Activated naive CD8-positive, alpha-beta T cell treated with anti-CD3 and anti-CD28 coated beads for 36 hours (primary cell): Measurements from ENCODE around the gene ARHGEF16. TPM values are rescaled to one million over a fixed set of nuclear protein-coding genes. Genes with fewer than 3 reads are reported as not detected.

Experiments used
- DNase-seq: peaks from one replicate; pipeline ENCODE4 v3.0.0; 2021
- H3K27ac Mint-ChIP-seq: one replicate; pipeline ENCODE4 v1.8.0; 2022; ENCODE audit warnings: mild to moderate bottlenecking, moderate library complexity, mixed read lengths
- H3K27me3 Mint-ChIP-seq: one replicate; pipeline ENCODE4 v1.8.0; 2022; ENCODE audit warnings: mild to moderate bottlenecking, mixed read lengths
- H3K36me3 Mint-ChIP-seq: one replicate; pipeline ENCODE4 v1.8.0; 2021; ENCODE audit warnings: mild to moderate bottlenecking, mixed read lengths
- H3K4me1 Mint-ChIP-seq: one replicate; pipeline ENCODE4 v1.8.0; 2021; ENCODE audit warnings: mixed read lengths
- H3K4me3 Mint-ChIP-seq: one replicate; pipeline ENCODE4 v1.8.0; 2022; ENCODE audit warnings: mild to moderate bottlenecking, moderate library complexity, mixed read lengths
- H3K9me3 Mint-ChIP-seq: one replicate; pipeline ENCODE4 v1.8.0; 2022; ENCODE audit warnings: mixed read lengths
- total RNA-seq, 2 experiments: library from RNA; stranded (reverse); gene quantifications; one replicate each; pipeline ENCODE4 v1.2.3, GENCODE V29; 2021

The ARHGEF16 gene
- total RNA-seq, 2 experiments from 2014 or later: 0.12 TPM; not detected in 1

- Mint-ChIP-seq H3K27me3 (peaks cover 7% of the 10 kb centered on the region), H3K4me1 (no peaks in the 10 kb centered on the region), H3K4me3 (no peak overlapping the region), H3K36me3 (no peaks in the 10 kb centered on the region), H3K9me3 (no peaks in the 10 kb centered on the region), H3K27ac (no peak overlapping the region)
- no peak for DNase-seq
Observed at GRCh38 chr1:3440711-3441409, 13.6 kb upstream of the ARHGEF16 start.

GRCh38 chr1:3441410-3441847 is 13.0 kb upstream of the ARHGEF16 start:
- peaks cover 7% of the 10 kb centered on the region for H3K27me3 Mint-ChIP-seq
- H3K4me3 Mint-ChIP-seq: no peak overlapping the region
- no peaks in the 10 kb centered on the region for H3K36me3 Mint-ChIP-seq
- H3K4me1 Mint-ChIP-seq: no peaks in the 10 kb centered on the region
- peaks cover 3% of the 10 kb centered on the region for H3K9me3 Mint-ChIP-seq
- no peak overlapping the region for H3K27ac Mint-ChIP-seq
- no peak for DNase-seq

- no peak overlapping the region for H3K4me3 Mint-ChIP-seq
- H3K36me3 Mint-ChIP-seq: no peaks in the 10 kb centered on the region
- no peak for DNase-seq
- H3K4me1 Mint-ChIP-seq: no peaks in the 10 kb centered on the region
- no peak overlapping the region for H3K27ac Mint-ChIP-seq
- peaks cover 7% of the 10 kb centered on the region for H3K27me3 Mint-ChIP-seq
- H3K9me3 Mint-ChIP-seq: peaks cover 3% of the 10 kb centered on the region
Observed at GRCh38 chr1:3441880-3442279, 12.6 kb upstream of the ARHGEF16 start.

- DNase-seq: no peak
- Mint-ChIP-seq H3K27me3 (peaks cover 7% of the 10 kb centered on the region), H3K27ac (no peak overlapping the region), H3K4me1 (no peaks in the 10 kb centered on the region), H3K9me3 (peaks cover 3% of the 10 kb centered on the region), H3K4me3 (no peak overlapping the region), H3K36me3 (no peaks in the 10 kb centered on the region)
Observed at GRCh38 chr1:3442331-3442730, 12.1 kb upstream of the ARHGEF16 start.

- no peak overlapping the region for H3K4me3 Mint-ChIP-seq
- no peaks in the 10 kb centered on the region for H3K36me3 Mint-ChIP-seq
- peaks cover 3% of the 10 kb centered on the region for H3K9me3 Mint-ChIP-seq
Observed at GRCh38 chr1:3442901-3443300, 11.6 kb upstream of the ARHGEF16 start.

GRCh38 chr1:3443807-3444206 is 10.7 kb upstream of the ARHGEF16 start:
- Mint-ChIP-seq H3K27ac (no peak overlapping the region), H3K27me3 (peaks cover 7% of the 10 kb centered on the region), H3K4me3 (no peak overlapping the region), H3K4me1 (no peaks in the 10 kb centered on the region), H3K36me3 (no peaks in the 10 kb centered on the region), H3K9me3 (peaks cover 4% of the 10 kb centered on the region)
- no peak for DNase-seq

More at GRCh38 chr1:3442901-3443300, 11.6 kb upstream of the ARHGEF16 start:
- DNase-seq: no peak
- no peak overlapping the region for H3K27ac Mint-ChIP-seq
- no peaks in the 10 kb centered on the region for H3K4me1 Mint-ChIP-seq
- H3K27me3 Mint-ChIP-seq: peaks cover 7% of the 10 kb centered on the region

- DNase-seq: no peak
- Mint-ChIP-seq H3K27me3 (peaks cover 7% of the 10 kb centered on the region), H3K9me3 (peaks cover 4% of the 10 kb centered on the region), H3K36me3 (no peaks in the 10 kb centered on the region), H3K27ac (no peak overlapping the region), H3K4me1 (no peaks in the 10 kb centered on the region), H3K4me3 (no peak overlapping the region)
Observed at GRCh38 chr1:3444298-3444697, 10.2 kb upstream of the ARHGEF16 start.

- no peak for DNase-seq
- Mint-ChIP-seq H3K9me3 (peaks cover 4% of the 10 kb centered on the region), H3K4me3 (no peak overlapping the region), H3K36me3 (no peaks in the 10 kb centered on the region), H3K4me1 (no peaks in the 10 kb centered on the region), H3K27me3 (peaks cover 7% of the 10 kb centered on the region), H3K27ac (no peak overlapping the region)
Observed at GRCh38 chr1:3444736-3445135, 9.7 kb upstream of the ARHGEF16 start.

- Mint-ChIP-seq H3K27me3 (peaks cover 6% of the 10 kb centered on the region), H3K27ac (no peak overlapping the region), H3K9me3 (peaks cover 4% of the 10 kb centered on the region), H3K4me1 (peaks cover 2% of the 10 kb centered on the region), H3K4me3 (no peak overlapping the region), H3K36me3 (no peaks in the 10 kb centered on the region)
- DNase-seq: no peak
Observed at GRCh38 chr1:3450202-3450863, 4.1 kb upstream of the ARHGEF16 start.

GRCh38 chr1:3450983-3451382 is 3.5 kb upstream of the ARHGEF16 start:
- Mint-ChIP-seq H3K4me1 (peaks cover 2% of the 10 kb centered on the region), H3K27ac (no peak overlapping the region), H3K9me3 (peaks cover 4% of the 10 kb centered on the region), H3K4me3 (no peak overlapping the region), H3K36me3 (no peaks in the 10 kb centered on the region), H3K27me3 (peaks cover 10% of the 10 kb centered on the region)
- DNase-seq: no peak

GRCh38 chr1:3451994-3452865 is 2.2 kb upstream of the ARHGEF16 start:
- H3K4me1 Mint-ChIP-seq: peaks cover 2% of the 10 kb centered on the region
- DNase-seq: no peak
- no peaks in the 10 kb centered on the region for H3K36me3 Mint-ChIP-seq
- H3K4me3 Mint-ChIP-seq: no peak overlapping the region
- peaks cover 1% of the 10 kb centered on the region for H3K9me3 Mint-ChIP-seq
- peaks cover 10% of the 10 kb centered on the region for H3K27me3 Mint-ChIP-seq
- H3K27ac Mint-ChIP-seq: no peak overlapping the region

GRCh38 chr1:3452866-3453175 is 1.6 kb upstream of the ARHGEF16 start:
- Mint-ChIP-seq H3K9me3 (peaks cover 1% of the 10 kb centered on the region), H3K36me3 (no peaks in the 10 kb centered on the region), H3K27me3 (peaks cover 10% of the 10 kb centered on the region), H3K4me1 (peaks cover 2% of the 10 kb centered on the region), H3K4me3 (no peak overlapping the region), H3K27ac (no peak overlapping the region)
- DNase-seq: no peak

GRCh38 chr1:3453203-3453761 is 1.2 kb upstream of the ARHGEF16 start:
- no peaks in the 10 kb centered on the region for H3K9me3 Mint-ChIP-seq
- peaks cover 10% of the 10 kb centered on the region for H3K27me3 Mint-ChIP-seq
- H3K4me1 Mint-ChIP-seq: peaks cover 2% of the 10 kb centered on the region
- no peak overlapping the region for H3K27ac Mint-ChIP-seq
- H3K4me3 Mint-ChIP-seq: no peak overlapping the region
- H3K36me3 Mint-ChIP-seq: no peaks in the 10 kb centered on the region
- peak; percentile 73 for DNase-seq

GRCh38 chr1:3454811-3455618 is 550 bp downstream of the ARHGEF16 start:
- Mint-ChIP-seq H3K27ac (no peak overlapping the region), H3K4me1 (peaks cover 2% of the 10 kb centered on the region), H3K36me3 (no peaks in the 10 kb centered on the region), H3K27me3 (peaks cover 10% of the 10 kb centered on the region), H3K9me3 (no peaks in the 10 kb centered on the region), H3K4me3 (no peak overlapping the region)
- DNase-seq: no peak
